ENCODE results near the gene PODXL2. TPM values are rescaled to one million over a fixed set of nuclear protein-coding genes. Genes with fewer than 3 reads are reported as not detected.

Gene PODXL2
- total RNA-seq, 1 donor from 2014 or later: 9.8 TPM

DNA sequence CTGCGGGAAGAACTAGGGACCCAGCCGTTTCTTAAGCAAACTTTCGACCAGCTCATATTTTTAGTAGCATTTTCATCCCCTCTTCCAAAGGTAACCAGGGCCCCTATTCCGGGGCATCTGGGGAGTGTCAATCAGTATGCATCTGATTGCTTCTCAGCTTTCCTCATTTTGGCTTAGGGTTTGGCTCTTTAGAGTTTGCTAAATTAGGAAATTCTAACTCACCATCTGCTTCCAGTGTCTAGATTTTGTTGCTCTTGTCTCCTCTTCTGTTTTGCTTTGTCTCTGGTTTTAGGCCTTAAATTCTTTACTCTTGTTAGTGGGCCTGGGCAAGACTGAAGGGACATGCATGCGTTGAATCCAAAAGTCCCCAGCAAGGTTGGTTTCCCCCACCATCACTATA, 34.2 kb downstream of the PODXL2 start:
- DNase-seq: no peak
- Mint-ChIP-seq H3K9me3 (no peaks in the 10 kb centered on the region), H3K27ac (no peak overlapping the region), H3K36me3 (ENCODE audit: low read depth) (no peaks in the 10 kb centered on the region), H3K4me1 (no peaks in the 10 kb centered on the region), H3K27me3 (peaks cover 14% of the 10 kb centered on the region), H3K4me3 (no peak overlapping the region)
- intact Hi-C loops (cut with micrococcal nuclease): no loop called here

- H3K9me3 Mint-ChIP-seq: no peaks in the 10 kb centered on the region
- H3K4me1 Mint-ChIP-seq: no peaks in the 10 kb centered on the region
- no peak overlapping the region for H3K4me3 Mint-ChIP-seq
- peaks cover 8% of the 10 kb centered on the region for H3K27me3 Mint-ChIP-seq
- DNase-seq: no peak
- intact Hi-C loops (cut with micrococcal nuclease): no loop called here
- H3K27ac Mint-ChIP-seq: no peak overlapping the region
- H3K36me3 Mint-ChIP-seq (ENCODE audit: low read depth): no peaks in the 10 kb centered on the region
Measured at GRCh38 chr3:127665165-127665564, 36.2 kb downstream of the PODXL2 start.

- H3K9me3 Mint-ChIP-seq: no peaks in the 10 kb centered on the region
- intact Hi-C loops (cut with micrococcal nuclease): no loop called here
- DNase-seq: no peak
- H3K36me3 Mint-ChIP-seq (ENCODE audit: low read depth): no peaks in the 10 kb centered on the region
- no peak overlapping the region for H3K4me3 Mint-ChIP-seq
- H3K27me3 Mint-ChIP-seq: peaks cover 8% of the 10 kb centered on the region
- H3K4me1 Mint-ChIP-seq: no peaks in the 10 kb centered on the region
- H3K27ac Mint-ChIP-seq: no peak overlapping the region
Measured at GRCh38 chr3:127665586-127665985, 36.6 kb downstream of the PODXL2 start.

DNA sequence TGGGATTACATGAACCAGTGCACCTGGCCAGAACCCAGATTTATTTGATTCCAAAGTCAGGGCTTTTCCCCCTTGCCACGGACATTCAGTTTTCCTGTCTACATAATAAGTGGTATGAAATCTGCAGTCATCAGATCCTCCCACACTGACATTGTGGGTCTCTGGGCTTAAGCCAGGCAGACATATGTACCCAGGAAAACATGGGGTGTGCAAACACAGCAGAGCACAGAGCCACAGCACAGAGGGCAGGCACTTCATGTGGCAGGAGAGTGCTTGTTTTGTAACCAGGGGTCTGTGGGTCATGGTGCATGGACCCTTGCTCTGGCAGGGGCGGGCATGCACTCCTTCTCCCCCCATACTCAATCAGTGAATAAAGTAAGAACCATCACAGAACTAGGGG, 37.7 kb downstream of the PODXL2 start:
- H3K27ac Mint-ChIP-seq: no peak overlapping the region
- H3K4me1 Mint-ChIP-seq: peaks cover 5% of the 10 kb centered on the region
- H3K27me3 Mint-ChIP-seq: peaks cover 8% of the 10 kb centered on the region
- intact Hi-C loops (cut with micrococcal nuclease): no loop called here
- no peaks in the 10 kb centered on the region for H3K9me3 Mint-ChIP-seq
- H3K36me3 Mint-ChIP-seq (ENCODE audit: low read depth): peaks cover 1% of the 10 kb centered on the region
- H3K4me3 Mint-ChIP-seq: no peak overlapping the region
- DNase-seq: no peak

GRCh38 chr3:127667119-127667681, 38.2 kb downstream of the PODXL2 start:
- peaks cover 8% of the 10 kb centered on the region for H3K27me3 Mint-ChIP-seq
- H3K36me3 Mint-ChIP-seq (ENCODE audit: low read depth): peaks cover 1% of the 10 kb centered on the region
- H3K9me3 Mint-ChIP-seq: no peaks in the 10 kb centered on the region
- intact Hi-C loops (cut with micrococcal nuclease): no loop called here
- DNase-seq: no peak
- H3K4me1 Mint-ChIP-seq: peaks cover 6% of the 10 kb centered on the region
- H3K4me3 Mint-ChIP-seq: no peak overlapping the region
- H3K27ac Mint-ChIP-seq: no peak overlapping the region

DNA sequence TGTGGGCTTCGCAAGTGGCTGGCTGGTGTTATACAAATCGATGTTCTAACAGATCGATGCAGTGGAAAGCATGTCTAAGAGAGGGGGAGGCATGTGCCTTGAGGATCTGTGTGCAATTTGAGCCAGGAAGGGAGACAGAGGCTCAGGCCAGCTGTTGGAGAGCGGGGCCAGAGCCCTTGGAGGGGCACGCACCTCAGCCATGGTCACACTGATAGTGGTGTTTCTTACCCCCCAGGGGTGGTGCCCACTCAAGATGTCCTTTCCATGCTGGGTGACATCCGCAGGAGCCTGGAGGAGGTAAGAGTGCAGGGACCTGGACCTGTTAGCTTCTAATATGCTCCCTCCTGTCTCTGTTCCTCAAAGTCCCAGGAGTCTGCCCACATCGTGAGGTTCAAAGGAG, 39.9 kb downstream of the PODXL2 start:
- H3K4me3 Mint-ChIP-seq: no peak overlapping the region
- H3K36me3 Mint-ChIP-seq (ENCODE audit: low read depth): peaks cover 1% of the 10 kb centered on the region
- peak overlapping the region; percentile 23 for H3K27ac Mint-ChIP-seq
- peaks cover 11% of the 10 kb centered on the region for H3K4me1 Mint-ChIP-seq
- intact Hi-C loops (cut with micrococcal nuclease): no loop called here
- H3K27me3 Mint-ChIP-seq: peaks cover 8% of the 10 kb centered on the region
- no peak for DNase-seq
- H3K9me3 Mint-ChIP-seq: no peaks in the 10 kb centered on the region

DNA sequence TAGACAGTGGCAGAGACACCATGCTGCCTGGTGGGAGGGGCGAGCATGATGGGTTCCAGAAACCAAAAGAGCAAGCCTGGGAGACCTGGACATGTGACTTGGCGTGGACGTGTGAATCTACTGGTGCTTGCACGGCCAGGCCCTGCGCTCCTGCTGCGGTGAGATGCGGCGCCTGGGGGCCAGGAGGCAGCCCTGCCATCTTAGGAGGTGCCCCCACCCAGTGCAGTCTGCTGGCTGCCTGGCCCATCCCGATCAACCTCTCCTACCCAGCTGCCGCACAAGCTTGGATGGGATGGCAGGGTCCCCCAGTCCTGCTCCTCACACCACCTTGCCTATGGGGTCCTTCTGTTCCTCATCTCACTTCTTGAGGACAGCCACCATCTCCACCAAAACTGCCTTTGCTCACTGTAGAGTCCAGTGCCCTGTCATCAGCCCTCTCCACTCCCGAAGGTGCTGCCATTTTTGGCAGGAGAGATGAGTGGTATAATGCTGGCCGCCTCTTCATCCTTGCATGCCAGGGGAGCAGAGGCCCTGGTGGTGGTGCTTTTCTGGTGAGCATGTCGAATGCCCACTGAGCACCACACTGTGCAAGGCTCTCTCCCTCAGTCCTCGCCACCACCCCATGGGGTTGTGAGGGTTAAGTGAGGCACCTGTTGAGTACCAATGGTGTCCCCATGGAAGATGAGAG, 40.7 kb downstream of the PODXL2 start:
- Mint-ChIP-seq H3K4me3 (no peak overlapping the region), H3K4me1 (peaks cover 18% of the 10 kb centered on the region), H3K36me3 (ENCODE audit: low read depth) (peaks cover 1% of the 10 kb centered on the region), H3K27me3 (peaks cover 8% of the 10 kb centered on the region), H3K27ac (no peak overlapping the region), H3K9me3 (no peaks in the 10 kb centered on the region)
- DNase-seq: peak; percentile 59
- intact Hi-C loops (cut with micrococcal nuclease): no loop called here

GRCh38 chr3:127670229-127670559, 41.2 kb downstream of the PODXL2 start:
- peaks cover 4% of the 10 kb centered on the region for H3K27me3 Mint-ChIP-seq
- H3K27ac Mint-ChIP-seq: no peak overlapping the region
- peaks cover 1% of the 10 kb centered on the region for H3K36me3 Mint-ChIP-seq (ENCODE audit: low read depth)
- DNase-seq: no peak
- no peak overlapping the region for H3K4me3 Mint-ChIP-seq
- H3K4me1 Mint-ChIP-seq: peaks cover 18% of the 10 kb centered on the region
- no peaks in the 10 kb centered on the region for H3K9me3 Mint-ChIP-seq
- intact Hi-C loops (cut with micrococcal nuclease): no loop called here

GRCh38 chr3:127670761-127671522, 42.0 kb downstream of the PODXL2 start:
- DNase-seq: no peak
- intact Hi-C loops (cut with micrococcal nuclease): no loop called here
- Mint-ChIP-seq H3K27ac (peak overlapping the region; percentile 96), H3K9me3 (no peaks in the 10 kb centered on the region), H3K4me1 (peaks cover 18% of the 10 kb centered on the region), H3K27me3 (no peaks in the 10 kb centered on the region), H3K4me3 (peak overlapping the region; percentile 92), H3K36me3 (ENCODE audit: low read depth) (peaks cover 1% of the 10 kb centered on the region)

- H3K4me3 Mint-ChIP-seq: peak overlapping the region; percentile 92
- no peaks in the 10 kb centered on the region for H3K9me3 Mint-ChIP-seq
- H3K4me1 Mint-ChIP-seq: peaks cover 18% of the 10 kb centered on the region
- H3K27me3 Mint-ChIP-seq: no peaks in the 10 kb centered on the region
- H3K36me3 Mint-ChIP-seq (ENCODE audit: low read depth): peaks cover 1% of the 10 kb centered on the region
- intact Hi-C loops (cut with micrococcal nuclease): loop anchor here (2.0 kb wide), 5 partner anchors 25 to 481 kb away; partner anchors contain the start of genes EEFSEC, MCM2, SEC61A1 and TPRA1
- H3K27ac Mint-ChIP-seq: peak overlapping the region; percentile 96
- peak; percentile 79 for DNase-seq
Measured at GRCh38 chr3:127671523-127672428, 42.8 kb downstream of the PODXL2 start.

DNA sequence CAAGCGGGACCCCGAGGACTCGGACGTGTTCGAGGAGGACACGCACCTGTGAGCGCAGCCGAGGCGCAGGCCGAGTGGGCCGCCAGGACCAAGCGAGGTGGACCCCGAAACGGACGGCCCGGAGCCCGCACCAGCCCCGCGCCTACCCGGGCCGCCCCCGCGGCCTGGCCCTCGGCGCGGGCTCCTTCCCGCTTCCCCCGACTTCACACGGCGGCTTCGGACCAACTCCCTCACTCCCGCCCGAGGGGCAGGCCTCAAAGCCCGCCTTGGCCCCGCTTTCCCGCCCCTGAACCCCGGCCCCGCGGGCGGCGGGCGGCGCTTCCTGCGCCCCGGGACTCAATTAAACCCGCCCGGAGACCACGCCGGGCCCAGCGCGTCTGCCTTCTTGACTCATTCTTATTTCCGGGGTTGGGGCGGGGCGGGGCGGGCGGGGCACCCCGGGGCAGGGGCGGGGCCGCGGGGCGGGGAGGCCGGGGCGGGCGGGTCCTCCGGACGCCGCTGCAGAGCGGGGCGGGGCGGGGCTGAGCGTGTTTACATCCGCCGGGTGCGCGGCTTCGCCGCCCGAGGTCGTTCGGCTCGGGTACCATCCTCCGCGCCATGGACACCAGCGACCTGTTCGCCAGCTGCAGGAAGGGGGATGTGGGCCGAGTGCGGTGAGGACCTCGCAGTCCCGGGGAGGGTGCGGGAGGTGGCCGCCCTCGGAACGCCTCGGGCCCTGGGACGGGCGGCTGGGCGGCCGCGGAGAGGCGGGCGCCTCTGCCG, 43.6 kb downstream of the PODXL2 start, which contains the start of gene ABTB1:
ABTB1 (plus strand) TSS at position 524 of the 762 bp plus-strand sequence; CDS start at position 598, 74 bp downstream.
- intact Hi-C loops (cut with micrococcal nuclease): loop anchor here (2.0 kb wide), 5 partner anchors 24 to 480 kb away; partner anchors contain the start of genes EEFSEC, MCM2, SEC61A1 and TPRA1
- H3K36me3 Mint-ChIP-seq (ENCODE audit: low read depth): peaks cover 2% of the 10 kb centered on the region

GRCh38 chr3:127673191-127674100, 44.5 kb downstream of the PODXL2 start:
- intact Hi-C loops (cut with micrococcal nuclease): loop anchor here (2.0 kb wide), 5 partner anchors 23 to 479 kb away; partner anchors contain the start of genes EEFSEC, MCM2, SEC61A1 and TPRA1
- peaks cover 18% of the 10 kb centered on the region for H3K4me1 Mint-ChIP-seq
- peak; percentile 91 for DNase-seq
- no peaks in the 10 kb centered on the region for H3K27me3 Mint-ChIP-seq
- peak overlapping the region; percentile 92 for H3K4me3 Mint-ChIP-seq
- H3K36me3 Mint-ChIP-seq (ENCODE audit: low read depth): peaks cover 3% of the 10 kb centered on the region
- H3K27ac Mint-ChIP-seq: peak overlapping the region; percentile 71
- H3K9me3 Mint-ChIP-seq: no peaks in the 10 kb centered on the region

More for the DNA sequence above, 43.6 kb downstream of the PODXL2 start, which contains the start of gene ABTB1:
- Mint-ChIP-seq H3K4me1 (peaks cover 18% of the 10 kb centered on the region), H3K4me3 (peak within 1 kb of the TSS; percentile 92), H3K27me3 (no peaks in the 10 kb centered on the region), H3K9me3 (no peaks in the 10 kb centered on the region), H3K27ac (peak within 1 kb of the TSS; percentile 96)
- DNase-seq: peak; percentile 96

Measured in activated CD4-positive, alpha-beta T cell treated with anti-CD3 and anti-CD28 coated beads, Interleukin-2, amount 10 ng/mL, durations not matched to agents 24 days and 14 days (primary cell).